Suppressor macrophage treated with lipopolysaccharide for 4 hours (primary cell): Measurements from ENCODE around the gene MESP2.
A peak's percentile ranks its signal among the peaks of the same experiment; 100 is the strongest.

ENCODE experiments used
- DNase-seq: peaks from one replicate; pipeline ENCODE4 v3.0.0-alpha.2; 2020

MESP2 gene

GRCh38 chr15:89756897-89757296 is 19.2 kb upstream of the MESP2 start:
- DNase-seq = no peak

- no peak for DNase-seq
Measured at GRCh38 chr15:89758283-89758682, 17.8 kb upstream of the MESP2 start.

GRCh38 chr15:89758981-89759380 is 17.2 kb upstream of the MESP2 start:
- DNase-seq = no peak

- no peak for DNase-seq
Measured at GRCh38 chr15:89759835-89760234, 16.3 kb upstream of the MESP2 start.

- peak; percentile 89 for DNase-seq
Measured at GRCh38 chr15:89760303-89761008, 15.7 kb upstream of the MESP2 start.

- DNase-seq = no peak
Measured at GRCh38 chr15:89761009-89761831, 14.9 kb upstream of the MESP2 start.

- no peak for DNase-seq
Measured at GRCh38 chr15:89761929-89762328, 14.2 kb upstream of the MESP2 start.

GRCh38 chr15:89765694-89766093 is 10.4 kb upstream of the MESP2 start:
- no peak for DNase-seq

- DNase-seq = no peak
Measured at GRCh38 chr15:89766357-89767311, 9.5 kb upstream of the MESP2 start.

- no peak for DNase-seq
Measured at GRCh38 chr15:89767411-89767915, 8.7 kb upstream of the MESP2 start.

- no peak for DNase-seq
Measured at GRCh38 chr15:89768071-89768500, 8.0 kb upstream of the MESP2 start.

GRCh38 chr15:89769366-89769765 is 6.8 kb upstream of the MESP2 start:
- peak; percentile 76 for DNase-seq

GRCh38 chr15:89770041-89770440 is 6.1 kb upstream of the MESP2 start:
- DNase-seq = no peak

GRCh38 chr15:89772932-89773583 is 3.1 kb upstream of the MESP2 start:
- no peak for DNase-seq

GRCh38 chr15:89774492-89774891 is 1.6 kb upstream of the MESP2 start:
- no peak for DNase-seq

GRCh38 chr15:89775815-89776214 is 317 bp upstream of the MESP2 start:
- DNase-seq = no peak

GRCh38 chr15:89777073-89777751 is 1.1 kb downstream of the MESP2 start:
- DNase-seq = no peak

GRCh38 chr15:89777782-89778380 is 1.7 kb downstream of the MESP2 start:
- no peak for DNase-seq

- DNase-seq = no peak
Measured at GRCh38 chr15:89778861-89779260, 2.7 kb downstream of the MESP2 start.

- no peak for DNase-seq
Measured at GRCh38 chr15:89780601-89781000, 4.5 kb downstream of the MESP2 start.

- DNase-seq = peak; percentile 92
Measured at GRCh38 chr15:89781055-89781454, 4.9 kb downstream of the MESP2 start.
